Stimulated activated effector memory CD8-positive, alpha-beta T cell treated with anti-CD3 and anti-CD28 coated beads, Interleukin-12 subunit alpha, Interleukin-12 subunit beta, amount 100 ng/mL, for 72 hours (primary cell): ENCODE data around the gene OTOP1.
"Not testable (repeated sequence)": the region's sequence is repeated elsewhere in the genome, so short reads cannot be mapped to it uniquely, and the experiment has no call there.

Experiments
- ATAC-seq: fragments of 150-1000 bp; cut with Tn5 transposase; 2 replicates; pipeline ENCODE4 v1.10.0; 2021
- DNase-seq, 2 donors: peaks; one replicate each; pipeline ENCODE4 v3.0.0; 2021 to 2022; ENCODE audit warnings: low spot score in 2 of 2
- H3K27ac Mint-ChIP-seq: one replicate; pipeline ENCODE4 v1.8.0; 2022; ENCODE audit warnings: mild to moderate bottlenecking, mixed read lengths
- H3K36me3 Mint-ChIP-seq: one replicate; pipeline ENCODE4 v1.8.0; 2022; ENCODE audit warnings: mild to moderate bottlenecking, mixed read lengths
- H3K4me1 Mint-ChIP-seq: one replicate; pipeline ENCODE4 v1.8.0; 2022; ENCODE audit warnings: mixed read lengths
- H3K4me3 Mint-ChIP-seq: one replicate; pipeline ENCODE4 v1.8.0; 2022; ENCODE audit warnings: mild to moderate bottlenecking, mixed read lengths
- H3K9me3 Mint-ChIP-seq: one replicate; pipeline ENCODE4 v1.8.0; 2022; ENCODE audit warnings: mixed read lengths

Gene OTOP1

GRCh38 chr4:4145622-4146021, 81.1 kb downstream of the OTOP1 start:
- H3K9me3 Mint-ChIP-seq, H3K27ac Mint-ChIP-seq, H3K4me3 Mint-ChIP-seq, H3K4me1 Mint-ChIP-seq, H3K36me3 Mint-ChIP-seq, ATAC-seq: not testable (repeated sequence)
- DNase-seq = peak in 1 of 2 donors; percentile 13

- not testable (repeated sequence) for H3K27ac Mint-ChIP-seq, H3K9me3 Mint-ChIP-seq, H3K4me3 Mint-ChIP-seq, H3K4me1 Mint-ChIP-seq, DNase-seq, ATAC-seq, H3K36me3 Mint-ChIP-seq
Measured at GRCh38 chr4:4143376-4143775, 83.4 kb downstream of the OTOP1 start.

- not testable (repeated sequence) for DNase-seq, H3K9me3 Mint-ChIP-seq, H3K4me1 Mint-ChIP-seq, H3K36me3 Mint-ChIP-seq, H3K27ac Mint-ChIP-seq, H3K4me3 Mint-ChIP-seq, ATAC-seq
Measured at GRCh38 chr4:4142679-4143078, 84.0 kb downstream of the OTOP1 start.

GRCh38 chr4:4141186-4141585, 85.5 kb downstream of the OTOP1 start:
- not testable (repeated sequence) for H3K4me3 Mint-ChIP-seq, DNase-seq, H3K27ac Mint-ChIP-seq, H3K9me3 Mint-ChIP-seq, H3K36me3 Mint-ChIP-seq, ATAC-seq, H3K4me1 Mint-ChIP-seq
